ENCODE results near the gene DEFB121.

DEFB121 gene

DNA sequence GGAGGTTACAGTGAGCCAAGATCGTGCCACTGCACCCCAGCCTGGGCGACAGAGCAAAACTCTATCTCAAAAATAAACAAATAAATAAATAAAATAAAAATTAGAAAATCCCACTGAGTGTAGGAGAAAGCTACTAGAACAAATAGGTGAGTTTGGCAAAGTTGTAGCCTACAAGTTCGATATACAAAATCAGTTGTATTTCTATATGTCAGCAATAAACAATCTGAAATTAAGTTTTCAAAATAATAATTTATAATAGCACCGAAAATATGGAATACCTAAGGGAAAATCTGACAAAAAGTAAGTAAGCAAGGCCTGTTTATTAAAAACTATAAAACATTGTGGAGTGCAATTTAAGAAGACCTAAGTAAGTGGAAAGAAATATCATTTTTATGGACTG, 42.7 kb downstream of the DEFB121 start:
- no peak for DNase-seq (ENCODE audit: low read depth)

- no peak for DNase-seq (ENCODE audit: low read depth)
Observed at GRCh38 chr20:31355981-31356380, 50.0 kb downstream of the DEFB121 start.

Data from HS-27A (cell line).